Measurements from ENCODE around the gene ADGRD1.

ADGRD1 gene

DNA sequence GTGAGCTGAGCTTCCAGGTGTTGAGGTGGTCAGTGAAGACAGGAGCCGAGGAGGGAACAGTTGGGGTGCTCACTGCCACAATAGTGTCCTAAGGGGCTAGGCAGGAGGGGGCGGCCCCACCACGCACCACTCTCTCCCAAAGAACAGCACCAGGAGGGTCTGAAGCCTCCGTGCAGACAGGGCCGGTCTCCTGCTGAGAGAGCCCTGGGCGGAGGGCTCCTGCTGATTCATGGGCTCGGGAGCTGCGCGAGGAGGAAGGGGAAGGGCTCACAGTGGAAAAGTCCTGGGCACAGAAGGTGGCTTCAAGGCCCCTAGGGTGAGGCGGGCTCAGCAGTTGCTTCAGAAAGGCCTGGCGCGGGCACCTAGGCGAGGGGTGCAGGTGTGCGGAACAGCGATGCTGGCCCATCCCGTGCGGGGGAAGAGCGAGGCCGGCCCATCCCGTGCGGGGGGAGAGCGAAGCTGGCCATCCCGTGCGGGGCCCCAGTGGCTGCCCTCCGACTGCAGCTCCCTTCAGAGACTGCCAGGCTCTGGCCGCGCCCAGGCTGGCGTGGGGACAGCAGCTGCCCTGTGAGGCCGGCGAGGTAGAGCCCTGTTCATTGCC is 176.7 kb downstream of the ADGRD1 start:
- H3K27me3 ChIP-seq (ENCODE audit: insufficient read depth, poor library complexity, severe bottlenecking) = no peaks in the 10 kb centered on the region
- TF ChIP-seq, protein P1, sequence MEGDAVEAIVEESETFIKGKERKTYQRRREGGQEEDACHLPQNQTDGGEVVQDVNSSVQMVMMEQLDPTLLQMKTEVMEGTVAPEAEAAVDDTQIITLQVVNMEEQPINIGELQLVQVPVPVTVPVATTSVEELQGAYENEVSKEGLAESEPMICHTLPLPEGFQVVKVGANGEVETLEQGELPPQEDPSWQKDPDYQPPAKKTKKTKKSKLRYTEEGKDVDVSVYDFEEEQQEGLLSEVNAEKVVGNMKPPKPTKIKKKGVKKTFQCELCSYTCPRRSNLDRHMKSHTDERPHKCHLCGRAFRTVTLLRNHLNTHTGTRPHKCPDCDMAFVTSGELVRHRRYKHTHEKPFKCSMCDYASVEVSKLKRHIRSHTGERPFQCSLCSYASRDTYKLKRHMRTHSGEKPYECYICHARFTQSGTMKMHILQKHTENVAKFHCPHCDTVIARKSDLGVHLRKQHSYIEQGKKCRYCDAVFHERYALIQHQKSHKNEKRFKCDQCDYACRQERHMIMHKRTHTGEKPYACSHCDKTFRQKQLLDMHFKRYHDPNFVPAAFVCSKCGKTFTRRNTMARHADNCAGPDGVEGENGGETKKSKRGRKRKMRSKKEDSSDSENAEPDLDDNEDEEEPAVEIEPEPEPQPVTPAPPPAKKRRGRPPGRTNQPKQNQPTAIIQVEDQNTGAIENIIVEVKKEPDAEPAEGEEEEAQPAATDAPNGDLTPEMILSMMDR (IDR thresholded peaks at IDR 0.05; ENCODE audit: insufficient read depth, low read length) = no peak
- TF ChIP-seq GABPA (IDR thresholded peaks at IDR 0.05; ENCODE audit: low read depth) = no peak
- no peak for TF ChIP-seq SPI1 (IDR thresholded peaks at IDR 0.05; ENCODE audit: borderline replicate concordance, low read depth)
- no peak for TF ChIP-seq POLR2AphosphoS5 (IDR thresholded peaks at IDR 0.05; ENCODE audit: low read depth)
- TF ChIP-seq, protein P2, sequence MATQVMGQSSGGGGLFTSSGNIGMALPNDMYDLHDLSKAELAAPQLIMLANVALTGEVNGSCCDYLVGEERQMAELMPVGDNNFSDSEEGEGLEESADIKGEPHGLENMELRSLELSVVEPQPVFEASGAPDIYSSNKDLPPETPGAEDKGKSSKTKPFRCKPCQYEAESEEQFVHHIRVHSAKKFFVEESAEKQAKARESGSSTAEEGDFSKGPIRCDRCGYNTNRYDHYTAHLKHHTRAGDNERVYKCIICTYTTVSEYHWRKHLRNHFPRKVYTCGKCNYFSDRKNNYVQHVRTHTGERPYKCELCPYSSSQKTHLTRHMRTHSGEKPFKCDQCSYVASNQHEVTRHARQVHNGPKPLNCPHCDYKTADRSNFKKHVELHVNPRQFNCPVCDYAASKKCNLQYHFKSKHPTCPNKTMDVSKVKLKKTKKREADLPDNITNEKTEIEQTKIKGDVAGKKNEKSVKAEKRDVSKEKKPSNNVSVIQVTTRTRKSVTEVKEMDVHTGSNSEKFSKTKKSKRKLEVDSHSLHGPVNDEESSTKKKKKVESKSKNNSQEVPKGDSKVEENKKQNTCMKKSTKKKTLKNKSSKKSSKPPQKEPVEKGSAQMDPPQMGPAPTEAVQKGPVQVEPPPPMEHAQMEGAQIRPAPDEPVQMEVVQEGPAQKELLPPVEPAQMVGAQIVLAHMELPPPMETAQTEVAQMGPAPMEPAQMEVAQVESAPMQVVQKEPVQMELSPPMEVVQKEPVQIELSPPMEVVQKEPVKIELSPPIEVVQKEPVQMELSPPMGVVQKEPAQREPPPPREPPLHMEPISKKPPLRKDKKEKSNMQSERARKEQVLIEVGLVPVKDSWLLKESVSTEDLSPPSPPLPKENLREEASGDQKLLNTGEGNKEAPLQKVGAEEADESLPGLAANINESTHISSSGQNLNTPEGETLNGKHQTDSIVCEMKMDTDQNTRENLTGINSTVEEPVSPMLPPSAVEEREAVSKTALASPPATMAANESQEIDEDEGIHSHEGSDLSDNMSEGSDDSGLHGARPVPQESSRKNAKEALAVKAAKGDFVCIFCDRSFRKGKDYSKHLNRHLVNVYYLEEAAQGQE (IDR thresholded peaks at IDR 0.05; ENCODE audit: insufficient replicate concordance, low read depth) = no peak
- no peak overlapping the region for H3K4me3 ChIP-seq (replicated peaks; ENCODE audit: insufficient read depth, low read length)
- DNase-seq (ENCODE audit: low read depth in 1 of 2, low spot score in 1 of 2) = no peak
- no peak overlapping the region for H3K27ac ChIP-seq (replicated peaks)

DNA sequence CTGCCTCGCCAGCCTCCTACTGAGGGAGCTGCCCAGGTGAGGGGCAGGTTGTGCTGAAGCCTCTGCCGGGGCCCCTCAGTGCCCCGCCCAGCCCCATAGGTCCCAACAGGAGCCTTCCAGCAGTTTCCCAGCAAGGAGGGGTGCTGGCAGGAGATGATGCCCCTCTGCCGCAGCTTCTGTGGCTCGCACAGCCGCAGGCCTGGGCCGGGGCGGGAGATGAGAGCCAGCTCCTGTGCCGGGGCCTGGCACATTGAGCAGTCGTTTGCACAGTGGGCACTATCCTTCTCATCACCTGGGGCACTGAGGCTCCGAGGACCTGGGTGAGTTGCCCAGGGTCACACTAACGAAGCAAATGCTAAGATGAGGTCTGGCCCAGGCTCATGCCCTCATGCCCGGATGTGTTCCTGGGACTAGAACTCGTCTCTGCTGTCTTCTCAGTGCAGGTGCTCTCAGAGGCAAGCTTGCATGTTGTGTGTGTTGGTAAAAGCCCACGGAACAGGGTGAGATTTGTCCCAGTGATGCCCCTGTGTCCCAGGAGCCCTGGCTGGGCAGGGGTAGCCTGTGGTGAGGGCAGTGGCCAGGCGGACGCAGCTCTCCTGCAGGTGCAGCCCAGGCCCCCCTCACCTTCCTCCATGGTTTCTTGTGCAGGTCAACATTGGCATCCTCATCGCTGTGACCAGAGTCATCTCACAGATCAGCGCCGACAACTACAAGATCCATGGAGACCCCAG is 177.5 kb downstream of the ADGRD1 start:
- H3K27ac ChIP-seq (replicated peaks) = no peak overlapping the region
- no peaks in the 10 kb centered on the region for H3K27me3 ChIP-seq (ENCODE audit: insufficient read depth, poor library complexity, severe bottlenecking)
- no peak for DNase-seq (ENCODE audit: low read depth in 1 of 2, low spot score in 1 of 2)
- TF ChIP-seq, protein P2 (IDR thresholded peaks at IDR 0.05; ENCODE audit: insufficient replicate concordance, low read depth) = no peak
- TF ChIP-seq POLR2AphosphoS5 (IDR thresholded peaks at IDR 0.05; ENCODE audit: low read depth) (no peak), GABPA (IDR thresholded peaks at IDR 0.05; ENCODE audit: low read depth) (no peak), SPI1 (IDR thresholded peaks at IDR 0.05; ENCODE audit: borderline replicate concordance, low read depth) (no peak)
- TF ChIP-seq, protein P1 (IDR thresholded peaks at IDR 0.05; ENCODE audit: insufficient read depth, low read length) = no peak
- H3K4me3 ChIP-seq (replicated peaks; ENCODE audit: insufficient read depth, low read length) = no peak overlapping the region

DNA sequence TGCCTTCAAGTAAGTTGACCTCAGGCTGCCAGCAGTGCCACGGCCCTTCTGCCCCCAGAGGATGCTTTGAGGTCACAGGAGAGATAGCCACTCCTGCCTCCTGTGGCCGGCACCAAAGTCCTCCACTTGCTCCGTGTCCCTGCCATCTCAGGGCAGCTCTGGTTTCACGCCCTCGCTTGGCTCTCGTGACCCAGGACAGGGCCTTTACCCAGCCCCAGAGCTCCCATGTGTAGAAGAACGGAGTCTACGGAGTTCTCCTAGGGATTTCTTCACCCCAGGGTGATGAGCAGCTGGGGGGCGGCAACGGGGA is 178.1 kb downstream of the ADGRD1 start:
- H3K27me3 ChIP-seq (ENCODE audit: insufficient read depth, poor library complexity, severe bottlenecking) = no peaks in the 10 kb centered on the region
- no peak overlapping the region for H3K4me3 ChIP-seq (replicated peaks; ENCODE audit: insufficient read depth, low read length)
- no peak overlapping the region for H3K27ac ChIP-seq (replicated peaks)
- DNase-seq (ENCODE audit: low read depth in 1 of 2, low spot score in 1 of 2) = no peak
- TF ChIP-seq, protein P1 (IDR thresholded peaks at IDR 0.05; ENCODE audit: insufficient read depth, low read length) = no peak
- TF ChIP-seq SPI1 (IDR thresholded peaks at IDR 0.05; ENCODE audit: borderline replicate concordance, low read depth) = no peak
- TF ChIP-seq GABPA (IDR thresholded peaks at IDR 0.05; ENCODE audit: low read depth) = no peak
- TF ChIP-seq POLR2AphosphoS5 (IDR thresholded peaks at IDR 0.05; ENCODE audit: low read depth) = no peak
- TF ChIP-seq, protein P2 (IDR thresholded peaks at IDR 0.05; ENCODE audit: insufficient replicate concordance, low read depth) = no peak
